ENCODE results near the gene DAPK1. TPM values are rescaled to one million over a fixed set of nuclear protein-coding genes. Genes with fewer than 3 reads are reported as not detected.

DAPK1 gene
- total and polyA plus RNA-seq, 8 donors, result 29.1 to 98.7 (median 45.4) TPM

DNA sequence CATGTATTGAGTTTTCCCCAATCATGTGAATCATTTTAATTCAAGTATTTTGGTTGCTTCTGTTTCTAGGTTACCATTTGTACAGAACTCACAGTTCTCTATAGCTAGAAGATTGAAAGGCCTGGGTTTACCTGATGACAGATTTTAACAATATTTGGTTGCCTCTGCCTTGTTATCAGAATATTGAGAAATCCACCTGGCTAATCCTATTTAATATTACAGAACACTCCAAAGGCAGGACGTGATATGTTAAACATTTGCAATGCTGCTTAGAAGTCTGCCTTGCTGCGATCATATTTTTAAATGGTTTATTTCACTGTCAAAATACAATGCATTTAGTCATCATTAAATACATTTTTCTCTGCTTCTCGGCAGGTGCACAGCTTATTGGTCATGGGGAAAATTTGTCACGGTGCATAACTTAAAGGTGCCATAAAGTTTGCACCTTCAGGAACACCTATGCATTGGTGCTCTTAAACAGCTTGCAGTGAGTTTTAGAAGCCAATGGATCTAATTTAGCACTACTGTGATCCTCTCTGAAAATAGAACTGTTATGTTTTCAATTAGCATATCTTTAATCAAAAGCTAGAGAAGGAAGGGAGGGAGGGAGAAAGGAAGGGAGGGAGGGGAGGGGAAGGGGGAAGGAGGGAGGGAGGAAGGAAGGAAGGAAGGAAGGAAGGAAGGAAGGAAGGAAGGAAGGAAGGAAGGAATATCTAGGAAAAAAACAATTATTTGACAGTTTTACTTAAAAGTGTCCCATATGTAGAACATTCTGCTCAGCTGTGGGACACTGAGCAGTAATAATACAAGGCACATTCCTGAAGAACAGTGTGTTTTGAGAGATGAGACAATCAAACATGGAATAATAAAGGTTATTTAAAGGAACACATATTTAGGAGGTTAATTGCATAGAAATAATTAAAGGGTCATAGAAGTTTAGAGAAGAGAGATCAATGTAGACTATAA, 15.5 kb upstream of the DAPK1 start:
- 60 to 70% methylated on average over 4 of the region's 4 CpGs for WGBS, 2 donors
- no peak for TF ChIP-seq CTCF (IDR thresholded peaks at IDR 0.05)
- Histone ChIP-seq H3K36me3 (no peaks in the 10 kb centered on the region), H3K9me3 (no peaks in the 10 kb centered on the region), H3K4me3 (no peak overlapping the region), H3K27me3 (no peaks in the 10 kb centered on the region), H3K27ac (no peak overlapping the region), H3K4me1 (no peaks in the 10 kb centered on the region)
- ATAC-seq (no peak), FAIRE-seq (no peak), DNase-seq (no peak)
- intact Hi-C loops (cut with DNase I), result no loop called here

- no peak for DNase-seq
- TF ChIP-seq CTCF (IDR thresholded peaks at IDR 0.05), result no peak
- peaks cover 0 to 6% (median 0%) of the 10 kb centered on the region in 3 donors for H3K4me1 ChIP-seq
- intact Hi-C loops (cut with DNase I), result loop anchor here in 1 of 3 donors (10.0 kb wide), 1 partner anchor 145 kb away; no protein-coding TSS in a partner anchor
- ATAC-seq, result no peak
- H3K9me3 ChIP-seq, result no peaks in the 10 kb centered on the region
- no peaks in the 10 kb centered on the region for H3K36me3 ChIP-seq
- no peak overlapping the region for H3K4me3 ChIP-seq
- FAIRE-seq, result no peak
- H3K27me3 ChIP-seq, result no peaks in the 10 kb centered on the region
- H3K27ac ChIP-seq, result no peak overlapping the region
Observed at GRCh38 chr9:87490225-87490624, 7.4 kb upstream of the DAPK1 start.

DNA sequence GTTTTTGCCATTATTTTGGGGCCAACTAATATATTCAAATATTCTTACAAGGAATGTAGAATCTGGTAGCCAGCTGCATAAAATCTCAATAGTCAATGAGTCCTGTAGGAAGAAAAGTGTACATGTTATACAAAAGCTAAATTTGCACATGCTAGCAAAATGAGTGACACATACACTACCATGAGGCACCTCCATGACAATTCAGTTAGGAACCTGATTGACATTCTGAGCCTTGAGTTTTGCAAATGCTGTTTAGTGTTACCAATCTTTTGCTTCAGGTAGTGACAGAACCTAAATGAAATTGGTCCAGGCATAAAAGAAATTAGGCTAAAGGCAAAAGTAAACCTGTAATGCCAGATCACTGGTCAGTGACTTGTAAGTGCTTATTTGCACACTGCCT, 6.8 kb upstream of the DAPK1 start:
- no peak for FAIRE-seq
- intact Hi-C loops (cut with DNase I), result loop anchor here in 1 of 3 donors (10.0 kb wide), 1 partner anchor 146 kb away; no protein-coding TSS in a partner anchor
- no peaks in the 10 kb centered on the region for H3K9me3 ChIP-seq
- no peak overlapping the region for H3K27ac ChIP-seq
- TF ChIP-seq CTCF (IDR thresholded peaks at IDR 0.05), result no peak
- no peaks in the 10 kb centered on the region for H3K27me3 ChIP-seq
- no peaks in the 10 kb centered on the region for H3K36me3 ChIP-seq
- peaks cover 0 to 11% (median 4%) of the 10 kb centered on the region in 3 donors for H3K4me1 ChIP-seq
- ATAC-seq, result no peak
- no peak for DNase-seq
- H3K4me3 ChIP-seq, result no peak overlapping the region

- ATAC-seq, result no peak
- H3K4me1 ChIP-seq, result peaks cover 0 to 11% (median 11%) of the 10 kb centered on the region in 3 donors
- TF ChIP-seq CTCF (IDR thresholded peaks at IDR 0.05), result no peak
- no peaks in the 10 kb centered on the region for H3K27me3 ChIP-seq
- no peaks in the 10 kb centered on the region for H3K36me3 ChIP-seq
- no peaks in the 10 kb centered on the region for H3K9me3 ChIP-seq
- intact Hi-C loops (cut with DNase I), result loop anchor here in 1 of 3 donors (10.0 kb wide), 1 partner anchor 147 kb away; no protein-coding TSS in a partner anchor
- H3K27ac ChIP-seq, result no peak overlapping the region
- 66 to 82% methylated on average over 3 of the region's 3 CpGs for WGBS, 2 donors
- FAIRE-seq, result no peak
- no peak for DNase-seq
- H3K4me3 ChIP-seq, result no peak overlapping the region
Observed at GRCh38 chr9:87491523-87491922, 6.1 kb upstream of the DAPK1 start.

GRCh38 chr9:87492642-87493041, 5.0 kb upstream of the DAPK1 start:
- Histone ChIP-seq H3K36me3 (no peaks in the 10 kb centered on the region), H3K4me1 (peaks cover 0 to 13% (median 11%) of the 10 kb centered on the region in 3 donors), H3K9me3 (no peaks in the 10 kb centered on the region), H3K27me3 (no peaks in the 10 kb centered on the region), H3K27ac (no peak overlapping the region), H3K4me3 (no peak overlapping the region)
- intact Hi-C loops (cut with DNase I), result loop anchor here in 1 of 3 donors (10.0 kb wide), 1 partner anchor 148 kb away; no protein-coding TSS in a partner anchor
- TF ChIP-seq CTCF (IDR thresholded peaks at IDR 0.05), result no peak
- WGBS, 2 donors, result 59% methylated on average over 3 of the region's 3 CpGs
- no peak for FAIRE-seq
- DNase-seq, result no peak
- no peak for ATAC-seq
